GM12892 (cell line): ENCODE measurements around the gene ANKLE1.
"Not testable (repeated sequence)": the region's sequence is repeated elsewhere in the genome, so short reads cannot be mapped to it uniquely, and the experiment has no call there.

Experiments used
- DNase-seq: peaks from one replicate; pipeline ENCODE4 v3.0.0; 2011; ENCODE audit not compliant: insufficient read length
- FAIRE-seq: peaks from 2 replicates; lab custom pipeline; 2011; peaks lifted over from hg19 to GRCh38; lab: Jason Lieb, UNC
- POLR2A ChIP-seq: IDR thresholded peaks from 2 replicates; pipeline ENCODE4 v1.6.1; 2011; ENCODE audit warnings: low read depth, low read length, control low read depth
- POLR2AphosphoS5 ChIP-seq: IDR thresholded peaks from 2 replicates; pipeline ENCODE4 v1.6.1; 2011; ENCODE audit warnings: low read depth, low read length, control low read depth
- TAF1 ChIP-seq: IDR thresholded peaks from 2 replicates; pipeline ENCODE4 v1.6.1; 2011; ENCODE audit warnings: low read depth, mild to moderate bottlenecking, control low read depth, low read length, borderline replicate concordance

Gene ANKLE1

GRCh38 chr19:17266975-17267788, 14.5 kb upstream of the ANKLE1 start, which contains the start of gene BABAM1:
Gene BABAM1, plus strand, starts transcription at chr19:17267443. Its CDS starts 1,364 bp downstream, at chr19:17268807.
- DNase-seq (peak; percentile 93), FAIRE-seq (peak; percentile 98)
- peak; percentile 61 for TF ChIP-seq POLR2AphosphoS5
- TF ChIP-seq POLR2A = peak; percentile 74
- peak; percentile 91 for TF ChIP-seq TAF1

- no peak for FAIRE-seq
- TF ChIP-seq POLR2AphosphoS5 (no peak), TAF1 (no peak), POLR2A (no peak)
- no peak for DNase-seq
These were observed 12.9 kb upstream of the ANKLE1 start for GRCh38 chr19:17268754-17269153.

- not testable (repeated sequence) for FAIRE-seq, DNase-seq
These were observed 6.8 kb upstream of the ANKLE1 start for GRCh38 chr19:17274892-17275291.

GRCh38 chr19:17275441-17276175, 6.1 kb upstream of the ANKLE1 start:
- no peak for FAIRE-seq
- DNase-seq = no peak
- TF ChIP-seq POLR2AphosphoS5 (no peak), TAF1 (no peak), POLR2A (no peak)

GRCh38 chr19:17279436-17279835, 2.3 kb upstream of the ANKLE1 start:
- TF ChIP-seq POLR2AphosphoS5 (no peak), POLR2A (no peak), TAF1 (no peak)
- FAIRE-seq = no peak
- no peak for DNase-seq

- no peak for TF ChIP-seq TAF1
- TF ChIP-seq POLR2AphosphoS5 = no peak
- TF ChIP-seq POLR2A = peak; percentile 28; the same call in 1 of the 2 replicates
- peak; percentile 97 for FAIRE-seq
- DNase-seq = peak; percentile 93
These were observed 906 bp downstream of the ANKLE1 start for GRCh38 chr19:17282488-17283125.

GRCh38 chr19:17283504-17283996, 1.8 kb downstream of the ANKLE1 start:
- DNase-seq = no peak
- TF ChIP-seq POLR2AphosphoS5 (no peak), POLR2A (no peak), TAF1 (no peak)
- FAIRE-seq = no peak

GRCh38 chr19:17285415-17286135, 3.9 kb downstream of the ANKLE1 start:
- no peak for TF ChIP-seq POLR2A
- no peak for TF ChIP-seq POLR2AphosphoS5
- no peak for TF ChIP-seq TAF1
- DNase-seq (no peak), FAIRE-seq (no peak)

- FAIRE-seq = no peak
- DNase-seq = no peak
- TF ChIP-seq POLR2AphosphoS5 (no peak), POLR2A (no peak), TAF1 (no peak)
These were observed 4.6 kb downstream of the ANKLE1 start for GRCh38 chr19:17286263-17286662.

GRCh38 chr19:17286752-17287151, 5.1 kb downstream of the ANKLE1 start:
- DNase-seq = no peak
- TF ChIP-seq POLR2A (no peak), POLR2AphosphoS5 (no peak), TAF1 (no peak)
- no peak for FAIRE-seq

GRCh38 chr19:17289489-17289888, 7.8 kb downstream of the ANKLE1 start:
- DNase-seq = peak; percentile 88
- peak; percentile 79 for FAIRE-seq
- no peak for TF ChIP-seq TAF1
- TF ChIP-seq POLR2AphosphoS5 = no peak
- TF ChIP-seq POLR2A = no peak
